Liver (tissue), 3 donors: ENCODE results near the gene WFS1.

ENCODE experiments used
- CTCF ChIP-seq: fragments of 150-350 bp; IDR thresholded peaks from 2 replicates; pipeline ENCODE4 v1.5.1; 2017; ENCODE audit warnings: improper control_type of control experiment, low read depth, low read length; ENCODE audit not compliant: missing input control
- FOXA1 ChIP-seq: IDR thresholded peaks from 2 replicates; pipeline ENCODE4 v1.6.1; 2016; ENCODE audit warnings: antibody characterized with exemption
- TAF1 ChIP-seq: conservative IDR thresholded peaks from 2 replicates; pipeline ENCODE4 v1.6.1; 2016; ENCODE audit warnings: antibody characterized with exemption, mild to moderate bottlenecking
- donor health status: healthy.
- donor health status: healthy.

- TF ChIP-seq FOXA1 = no peak
- TF ChIP-seq CTCF = no peak
- no peak for TF ChIP-seq TAF1
Observed at GRCh38 chr4:6345096-6345830, 75.6 kb downstream of the WFS1 start.
